K562 (cell line): ENCODE results near the gene HNRNPU. TPM values are rescaled to one million over a fixed set of nuclear protein-coding genes. Genes with fewer than 3 reads are reported as not detected.

Experiments
- CREB3L1 ChIP-seq: fragments of 450-650 bp; IDR thresholded peaks from 2 replicates; pipeline ENCODE4 v1.6.1; 2014; ENCODE audit warnings: low read depth, mild to moderate bottlenecking, moderate library complexity, borderline replicate concordance
- NFE2L1 ChIP-seq: fragments of 450-650 bp; IDR thresholded peaks from 2 replicates; pipeline ENCODE4 v1.6.1; 2016; ENCODE audit warnings: missing genetic modification characterization, low read depth, mild to moderate bottlenecking, missing compliant biosample characterization, moderate library complexity, borderline replicate concordance
- PURB ChIP-seq: sonication (generic); formaldehyde crosslinking; IDR thresholded peaks from 2 replicates; pipeline ENCODE4 v1.9.0; 2021; ENCODE audit warnings: low read depth, mild to moderate bottlenecking, missing genetic modification reagents
- polyA plus RNA-seq, 8 experiments: library from polyadenylated mRNA; depleted of rRNA in 4 of 8; stranded (reverse) in 5 of 8; unstranded in 3 of 8; fragments of >200 nt; fragmentation: Nextera tagmentation in 2 of 8; fragmentation: Illumina TruSeq in 1 of 8; extraction: Ambion mirVana in 2 of 8; extraction: Trizol in 1 of 8; gene quantifications; 2 replicates each; pipeline versions ENCODE4 v1.2.1 to v1.2.3, GENCODE V29; 2011 to 2014; ENCODE audit warnings: inconsistent platforms in 1 of 8, missing spikeins in 1 of 8
- total RNA-seq, 7 experiments: library from RNA; depleted of rRNA in 6 of 7; stranded (reverse); fragments of >200 nt in 6 of 7; fragmentation: Illumina TruSeq in 2 of 7; extraction: Trizol in 2 of 7; gene quantifications; 2 replicates each; pipeline versions ENCODE4 v1.2.1 to v1.2.3, GENCODE V29; 2011 to 2021; ENCODE audit warnings: low replicate concordance in 1 of 7
- TF ChIP-seq, protein P1 (sequence below): sonication (generic); formaldehyde crosslinking; IDR thresholded peaks from 2 replicates; pipeline ENCODE4 v1.8.0; 2023; ENCODE audit warnings: mild to moderate bottlenecking, missing genetic modification reagents

Gene HNRNPU
- total and polyA plus RNA-seq, 9 of the 15 experiments (the other 6 are each of a cell fraction or from before 2014, with no cell fraction given) = 159 to 777 (median 577) TPM

GRCh38 chr1:244857761-244858160, 6.6 kb downstream of the HNRNPU start (continued):
- TF ChIP-seq, protein P1, sequence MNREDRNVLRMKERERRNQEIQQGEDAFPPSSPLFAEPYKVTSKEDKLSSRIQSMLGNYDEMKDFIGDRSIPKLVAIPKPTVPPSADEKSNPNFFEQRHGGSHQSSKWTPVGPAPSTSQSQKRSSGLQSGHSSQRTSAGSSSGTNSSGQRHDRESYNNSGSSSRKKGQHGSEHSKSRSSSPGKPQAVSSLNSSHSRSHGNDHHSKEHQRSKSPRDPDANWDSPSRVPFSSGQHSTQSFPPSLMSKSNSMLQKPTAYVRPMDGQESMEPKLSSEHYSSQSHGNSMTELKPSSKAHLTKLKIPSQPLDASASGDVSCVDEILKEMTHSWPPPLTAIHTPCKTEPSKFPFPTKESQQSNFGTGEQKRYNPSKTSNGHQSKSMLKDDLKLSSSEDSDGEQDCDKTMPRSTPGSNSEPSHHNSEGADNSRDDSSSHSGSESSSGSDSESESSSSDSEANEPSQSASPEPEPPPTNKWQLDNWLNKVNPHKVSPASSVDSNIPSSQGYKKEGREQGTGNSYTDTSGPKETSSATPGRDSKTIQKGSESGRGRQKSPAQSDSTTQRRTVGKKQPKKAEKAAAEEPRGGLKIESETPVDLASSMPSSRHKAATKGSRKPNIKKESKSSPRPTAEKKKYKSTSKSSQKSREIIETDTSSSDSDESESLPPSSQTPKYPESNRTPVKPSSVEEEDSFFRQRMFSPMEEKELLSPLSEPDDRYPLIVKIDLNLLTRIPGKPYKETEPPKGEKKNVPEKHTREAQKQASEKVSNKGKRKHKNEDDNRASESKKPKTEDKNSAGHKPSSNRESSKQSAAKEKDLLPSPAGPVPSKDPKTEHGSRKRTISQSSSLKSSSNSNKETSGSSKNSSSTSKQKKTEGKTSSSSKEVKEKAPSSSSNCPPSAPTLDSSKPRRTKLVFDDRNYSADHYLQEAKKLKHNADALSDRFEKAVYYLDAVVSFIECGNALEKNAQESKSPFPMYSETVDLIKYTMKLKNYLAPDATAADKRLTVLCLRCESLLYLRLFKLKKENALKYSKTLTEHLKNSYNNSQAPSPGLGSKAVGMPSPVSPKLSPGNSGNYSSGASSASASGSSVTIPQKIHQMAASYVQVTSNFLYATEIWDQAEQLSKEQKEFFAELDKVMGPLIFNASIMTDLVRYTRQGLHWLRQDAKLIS (CRISPR knock-in tag) = 0 out of 2 replicates have a peak, but pooled peaks have one; percentile 14
- TF ChIP-seq PURB (CRISPR knock-in tag) (no peak), CREB3L1 (no peak), NFE2L1 (tag) (no peak)
